Tibial nerve (tissue), 4 donors: Measurements from ENCODE around the gene CEP112.

ENCODE experiments used
- EP300 ChIP-seq, 2 donors: sonication (generic); formaldehyde crosslinking; IDR thresholded peaks; one replicate each; pipeline ENCODE4 v1.6.1; 2017; ENCODE audit warnings: antibody characterized with exemption in 2 of 2, mild to moderate bottlenecking in 1 of 2
- TF ChIP-seq, protein P1 (sequence below), 5 experiments: fragments of 200-600 bp in 3 of 5; fragments of 450-650 bp in 2 of 5; sonication (generic) in 3 of 5; IDR thresholded peaks; one replicate each; pipeline ENCODE4 v1.5.1; 2016 to 2019; ENCODE audit warnings: antibody characterized with exemption in 5 of 5, mild to moderate bottlenecking in 3 of 5, moderate library complexity in 2 of 5

- TF ChIP-seq, protein P1, sequence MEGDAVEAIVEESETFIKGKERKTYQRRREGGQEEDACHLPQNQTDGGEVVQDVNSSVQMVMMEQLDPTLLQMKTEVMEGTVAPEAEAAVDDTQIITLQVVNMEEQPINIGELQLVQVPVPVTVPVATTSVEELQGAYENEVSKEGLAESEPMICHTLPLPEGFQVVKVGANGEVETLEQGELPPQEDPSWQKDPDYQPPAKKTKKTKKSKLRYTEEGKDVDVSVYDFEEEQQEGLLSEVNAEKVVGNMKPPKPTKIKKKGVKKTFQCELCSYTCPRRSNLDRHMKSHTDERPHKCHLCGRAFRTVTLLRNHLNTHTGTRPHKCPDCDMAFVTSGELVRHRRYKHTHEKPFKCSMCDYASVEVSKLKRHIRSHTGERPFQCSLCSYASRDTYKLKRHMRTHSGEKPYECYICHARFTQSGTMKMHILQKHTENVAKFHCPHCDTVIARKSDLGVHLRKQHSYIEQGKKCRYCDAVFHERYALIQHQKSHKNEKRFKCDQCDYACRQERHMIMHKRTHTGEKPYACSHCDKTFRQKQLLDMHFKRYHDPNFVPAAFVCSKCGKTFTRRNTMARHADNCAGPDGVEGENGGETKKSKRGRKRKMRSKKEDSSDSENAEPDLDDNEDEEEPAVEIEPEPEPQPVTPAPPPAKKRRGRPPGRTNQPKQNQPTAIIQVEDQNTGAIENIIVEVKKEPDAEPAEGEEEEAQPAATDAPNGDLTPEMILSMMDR (IDR thresholded peaks at IDR 0.05): no peak
- TF ChIP-seq EP300 (IDR thresholded peaks at IDR 0.05): no peak
Observed at GRCh38 chr17:65730711-65731169, 461.2 kb downstream of the CEP112 start.
